GM23338 (cell line): ENCODE data around the gene ZNF836. TPM values are rescaled to one million over a fixed set of nuclear protein-coding genes. Genes with fewer than 3 reads are reported as not detected.

Experiments
- ATAC-seq: fragments of 200-7000 bp; cut with Tn5 transposase; 3 replicates; pipeline ENCODE4 v1.9.1; 2020
- DNase-seq: peaks from one replicate; pipeline ENCODE4 v3.0.0-alpha.2; 2015; ENCODE audit warnings: low spot score
- H2AFZ ChIP-seq: fragments of 200-600 bp; sonication (generic); 2 replicates; pipeline ENCODE4 v1.8.0; 2016; ENCODE audit warnings: antibody characterized with exemption, mild to moderate bottlenecking, moderate library complexity
- H3F3A ChIP-seq: fragments of 200-600 bp; sonication (generic); replicated peaks from 2 replicates; pipeline ENCODE4 v1.8.0; 2017; ENCODE audit warnings: antibody characterized with exemption, mixed run types, low read depth
- H3K27ac ChIP-seq: fragments of 200-600 bp; sonication (generic); 2 replicates; pipeline ENCODE4 v1.6.1; 2016; ENCODE audit warnings: low read depth
- H3K27me3 ChIP-seq: fragments of 200-600 bp; sonication (generic); 2 replicates; pipeline ENCODE4 v1.8.0; 2016; ENCODE audit warnings: mild to moderate bottlenecking, mixed run types, moderate library complexity; ENCODE audit not compliant: insufficient read depth
- H3K36me3 ChIP-seq: fragments of 200-600 bp; sonication (generic); 2 replicates; pipeline ENCODE4 v1.8.0; 2016; ENCODE audit warnings: mild to moderate bottlenecking; ENCODE audit not compliant: insufficient read depth
- H3K4me1 ChIP-seq: fragments of 200-600 bp; sonication (generic); 2 replicates; pipeline ENCODE4 v1.8.0; 2016; ENCODE audit warnings: mild to moderate bottlenecking, moderate library complexity; ENCODE audit not compliant: insufficient read depth
- H3K4me2 ChIP-seq: fragments of 200-600 bp; sonication (generic); 2 replicates; pipeline ENCODE4 v1.7.1; 2017; ENCODE audit warnings: mixed run types
- H3K4me3 ChIP-seq: fragments of 200-600 bp; sonication (generic); 2 replicates; pipeline ENCODE4 v1.6.1; 2016; ENCODE audit warnings: mixed run types
- H3K79me2 ChIP-seq: fragments of 200-600 bp; sonication (generic); replicated peaks from 2 replicates; pipeline ENCODE4 v1.8.0; 2017; ENCODE audit warnings: mild to moderate bottlenecking; ENCODE audit not compliant: insufficient read depth
- H3K9me2 ChIP-seq: fragments of 200-600 bp; sonication (generic); 2 replicates; pipeline ENCODE4 v1.8.0; 2017; ENCODE audit not compliant: insufficient read depth
- H4K20me1 ChIP-seq: fragments of 200-600 bp; sonication (generic); replicated peaks from 2 replicates; pipeline ENCODE4 v1.8.0; 2017; ENCODE audit warnings: mild to moderate bottlenecking; ENCODE audit not compliant: insufficient read depth
- H3K27ac Mint-ChIP-seq: 2 replicates; pipeline ENCODE4 v1.8.0; 2020; ENCODE audit warnings: inconsistent platforms, mild to moderate bottlenecking, moderate library complexity, mixed read lengths
- H3K27me3 Mint-ChIP-seq: 3 replicates; pipeline ENCODE4 v1.8.0; 2022; ENCODE audit warnings: low read depth, mild to moderate bottlenecking, moderate library complexity, mixed read lengths, inconsistent platforms; ENCODE audit not compliant: insufficient read depth, poor library complexity
- H3K36me3 Mint-ChIP-seq: 3 replicates; pipeline ENCODE4 v1.8.0; 2021; ENCODE audit warnings: low read depth, mild to moderate bottlenecking, inconsistent platforms, moderate library complexity, mixed read lengths
- H3K4me1 Mint-ChIP-seq: 3 replicates; pipeline ENCODE4 v1.8.0; 2020; ENCODE audit warnings: mild to moderate bottlenecking, inconsistent platforms, mixed read lengths
- H3K4me3 Mint-ChIP-seq: 3 replicates; pipeline ENCODE4 v1.8.0; 2021; ENCODE audit warnings: moderate library complexity, mild to moderate bottlenecking, inconsistent platforms, mixed read lengths
- H3K9me3 Mint-ChIP-seq: 3 replicates; pipeline ENCODE4 v1.8.0; 2020; ENCODE audit warnings: moderate library complexity, mild to moderate bottlenecking, inconsistent platforms, mixed read lengths
- CREB1 ChIP-seq: fragments of 250-450 bp; sonication (Bioruptor Pico); IDR thresholded peaks from 2 replicates; pipeline ENCODE4 v1.5.0; 2020; ENCODE audit warnings: low read depth, mild to moderate bottlenecking, moderate library complexity
- CTCF ChIP-seq, 2 experiments: fragments of 200-600 bp in 1 of 2; sonication (generic) in 1 of 2; conservative IDR thresholded peaks; 2 replicates each; pipeline versions ENCODE4 v1.5.1 to v1.6.1; 2016 to 2017; ENCODE audit warnings: antibody characterized with exemption in 2 of 2, low read depth in 2 of 2, mild to moderate bottlenecking in 2 of 2, moderate library complexity in 1 of 2
- EZH2 ChIP-seq: fragments of 200-600 bp; sonication (generic); IDR thresholded peaks from one replicate; pipeline ENCODE4 v1.8.0; 2017; ENCODE audit warnings: antibody characterized with exemption, mild to moderate bottlenecking, low read depth; ENCODE audit not compliant: unreplicated experiment
- EZH2phosphoT487 ChIP-seq: fragments of 200-600 bp; sonication (generic); IDR thresholded peaks from one replicate; pipeline ENCODE4 v1.8.1; 2018; ENCODE audit warnings: antibody characterized with exemption; ENCODE audit not compliant: unreplicated experiment
- JUNB ChIP-seq: IDR thresholded peaks from one replicate; pipeline ENCODE4 v1.6.1; 2016; ENCODE audit warnings: antibody characterized with exemption; ENCODE audit not compliant: unreplicated experiment
- NANOG ChIP-seq: IDR thresholded peaks from 2 replicates; pipeline ENCODE4 v1.6.1; 2016; ENCODE audit warnings: antibody characterized with exemption, borderline replicate concordance
- REST ChIP-seq: IDR thresholded peaks from one replicate; pipeline ENCODE4 v1.6.1; 2018; ENCODE audit warnings: antibody characterized with exemption; ENCODE audit not compliant: unreplicated experiment
- STAT1 ChIP-seq: IDR thresholded peaks from one replicate; pipeline ENCODE4 v1.6.1; 2016; ENCODE audit warnings: antibody characterized with exemption; ENCODE audit not compliant: unreplicated experiment
- ZNF331 ChIP-seq: fragments of 250-450 bp; sonication (Bioruptor Pico); IDR thresholded peaks from 2 replicates; pipeline ENCODE4 v1.5.0; 2020; ENCODE audit warnings: low read depth, mild to moderate bottlenecking, moderate library complexity
- polyA plus RNA-seq: library from polyadenylated mRNA; unstranded; fragments of >200 nt; fragmentation: Nextera tagmentation; extraction: Ambion mirVana; gene quantifications from 2 replicates; pipeline ENCODE4 v1.2.1, GENCODE V29; 2016
- total RNA-seq: library from RNA; depleted of rRNA; stranded (reverse); fragments of >200 nt; shearing (Covaris generic); gene quantifications from 2 replicates; pipeline ENCODE4 v1.2.3, GENCODE V29; 2014

Gene ZNF836
- total and polyA plus RNA-seq, 2 experiments from 2014 or later = 11.8 to 18.6 TPM

DNA sequence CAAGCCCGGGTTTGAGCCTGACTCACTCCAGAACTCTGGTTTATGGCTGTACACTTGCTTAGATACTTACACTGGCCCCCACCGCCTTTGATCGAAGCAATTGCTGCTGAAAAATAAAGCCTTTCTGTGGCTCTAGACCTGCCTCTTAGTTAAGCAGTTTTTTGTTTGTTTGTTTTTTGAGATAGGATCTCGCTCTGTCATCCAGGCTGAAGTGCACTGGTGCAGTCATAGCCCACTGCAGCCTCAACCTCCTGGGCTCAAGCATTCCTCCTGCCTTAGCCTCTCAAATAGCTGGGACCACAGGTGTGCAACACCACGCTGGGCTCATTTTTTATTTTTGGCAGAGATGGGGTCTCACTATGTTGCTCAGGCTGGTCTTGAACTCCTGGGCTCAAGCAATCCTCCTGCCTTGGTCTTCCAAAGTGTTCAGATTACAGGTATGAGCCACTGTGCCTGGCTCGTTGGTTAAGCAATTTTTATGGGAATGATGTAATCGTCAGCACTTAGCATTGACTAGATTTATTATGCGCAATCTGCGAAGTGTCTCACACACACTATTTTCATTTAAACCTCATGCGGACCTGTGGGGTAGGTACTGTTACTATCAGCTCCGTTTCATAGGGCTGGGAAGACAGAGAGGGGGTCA lies 40.6 kb upstream of the ZNF836 start:
- Mint-ChIP-seq H3K4me3 (no peak overlapping the region), H3K9me3 (no peaks in the 10 kb centered on the region), H3K27me3 (peaks cover 4% of the 10 kb centered on the region), H3K27ac (0 out of 2 replicates have a peak overlapping the region, but pooled peaks have one; percentile 85), H3K4me1 (no peaks in the 10 kb centered on the region), H3K36me3 (peaks cover 88% of the 10 kb centered on the region)
- Histone ChIP-seq H3K4me3 (no peak overlapping the region), H2AFZ (no peak overlapping the region), H3K9me2 (no peaks in the 10 kb centered on the region), H3K79me2 (peaks cover 26% of the 10 kb centered on the region), H3F3A (no peaks in the 10 kb centered on the region), H3K27me3 (no peaks in the 10 kb centered on the region), H3K4me1 (no peaks in the 10 kb centered on the region), H3K36me3 (peaks cover 46% of the 10 kb centered on the region), H3K27ac (no peak overlapping the region), H3K4me2 (no peak overlapping the region), H4K20me1 (peaks cover 16% of the 10 kb centered on the region)
- no peak for DNase-seq
- ATAC-seq = no peak
- TF ChIP-seq JUNB (no peak), REST (no peak), STAT1 (no peak), ZNF331 (CRISPR knock-in tag) (no peak), EZH2phosphoT487 (no peak), NANOG (no peak), CREB1 (CRISPR knock-in tag) (no peak), EZH2 (no peak), CTCF (conservative IDR thresholded peaks at IDR 0.05; ENCODE audit: low read depth in 2 of 2) (no peak)

GRCh38 chr19:52211203-52211602 lies 39.8 kb upstream of the ZNF836 start:
- Mint-ChIP-seq H3K9me3 (no peaks in the 10 kb centered on the region), H3K27ac (no peak overlapping the region), H3K4me3 (no peak overlapping the region), H3K36me3 (peaks cover 88% of the 10 kb centered on the region), H3K27me3 (peaks cover 4% of the 10 kb centered on the region), H3K4me1 (no peaks in the 10 kb centered on the region)
- no peak overlapping the region for H3K27ac ChIP-seq
- no peak overlapping the region for H3K4me3 ChIP-seq
- no peak overlapping the region for H3K4me2 ChIP-seq
- H3K79me2 ChIP-seq = peaks cover 34% of the 10 kb centered on the region
- TF ChIP-seq EZH2phosphoT487 (no peak), EZH2 (no peak), ZNF331 (CRISPR knock-in tag) (no peak), JUNB (no peak), CTCF (conservative IDR thresholded peaks at IDR 0.05; ENCODE audit: low read depth in 2 of 2) (no peak), CREB1 (CRISPR knock-in tag) (no peak)
- DNase-seq = no peak
- no peaks in the 10 kb centered on the region for H3K27me3 ChIP-seq
- H3K36me3 ChIP-seq = peaks cover 49% of the 10 kb centered on the region
- no peak for ATAC-seq
- H2AFZ ChIP-seq = no peak overlapping the region
- H4K20me1 ChIP-seq = peaks cover 20% of the 10 kb centered on the region
- H3K4me1 ChIP-seq = no peaks in the 10 kb centered on the region
- H3F3A ChIP-seq = no peaks in the 10 kb centered on the region
- no peaks in the 10 kb centered on the region for H3K9me2 ChIP-seq
